Tibial nerve (tissue), 4 donors: ENCODE results near the gene PDE6G. TPM values are rescaled to one million over a fixed set of nuclear protein-coding genes. Genes with fewer than 3 reads are reported as not detected.

Experiments used
- DNase-seq, 2 donors: peaks; one replicate each; pipeline ENCODE4 v3.0.0-alpha.2; 2019; ENCODE audit warnings: low spot score in 2 of 2
- H3K27ac ChIP-seq, 4 donors: fragments of 200-600 bp; sonication (generic) in 3 of 4; one replicate each; pipeline ENCODE4 v1.5.1; 2017 to 2019; ENCODE audit warnings: mild to moderate bottlenecking in 1 of 4
- H3K27me3 ChIP-seq, 2 donors: fragments of 200-600 bp; sonication (generic) in 1 of 2; one replicate each; pipeline versions ENCODE4 v1.5.1 to v1.6.0; 2017 to 2019
- H3K36me3 ChIP-seq, 3 donors: fragments of 200-600 bp; sonication (generic); one replicate each; pipeline ENCODE4 v1.5.1; 2018 to 2019
- H3K4me1 ChIP-seq, 4 donors: fragments of 200-600 bp; sonication (generic) in 3 of 4; one replicate each; pipeline ENCODE4 v1.5.1; 2017 to 2019
- H3K4me3 ChIP-seq, 4 donors: fragments of 200-600 bp; sonication (generic) in 3 of 4; one replicate each; pipeline ENCODE4 v1.5.1; 2017 to 2019; ENCODE audit warnings: mild to moderate bottlenecking in 1 of 4, moderate library complexity in 1 of 4
- H3K9me3 ChIP-seq, 4 donors: fragments of 200-600 bp; sonication (generic) in 3 of 4; one replicate each; pipeline ENCODE4 v1.5.1; 2017 to 2019
- CTCF ChIP-seq, 5 experiments: fragments of 200-600 bp in 3 of 5; fragments of 450-650 bp in 2 of 5; sonication (generic) in 3 of 5; IDR thresholded peaks; one replicate each; pipeline ENCODE4 v1.5.1; 2016 to 2019; ENCODE audit warnings: antibody characterized with exemption in 5 of 5, mild to moderate bottlenecking in 3 of 5, moderate library complexity in 2 of 5
- EP300 ChIP-seq, 2 donors: sonication (generic); formaldehyde crosslinking; IDR thresholded peaks; one replicate each; pipeline ENCODE4 v1.6.1; 2017; ENCODE audit warnings: antibody characterized with exemption in 2 of 2, mild to moderate bottlenecking in 1 of 2
- POLR2A ChIP-seq, 2 donors: fragments of 450-650 bp; IDR thresholded peaks; one replicate each; pipeline ENCODE4 v1.6.1; 2017; ENCODE audit warnings: antibody characterized with exemption in 2 of 2, mild to moderate bottlenecking in 2 of 2, moderate library complexity in 2 of 2
- WGBS, 2 donors: methylation state at CpG; one replicate each; pipeline ENCODE4 v1.1.5; 2018; 5-methylcytosine and 5-hydroxymethylcytosine counted together
- total RNA-seq, 4 donors: library from RNA; depleted of rRNA; stranded (reverse); fragments of >200 nt; gene quantifications; one replicate each; pipeline ENCODE4 v1.1.0, GENCODE V29; 2016

PDE6G gene
- total RNA-seq, 4 donors from 2014 or later = not detected

- Histone ChIP-seq H3K4me3 (no peak overlapping the region), H3K27ac (no peak overlapping the region), H3K36me3 (peaks cover 10 to 99% (median 33%) of the 10 kb centered on the region in 3 donors), H3K4me1 (peaks cover 0 to 5% (median 1%) of the 10 kb centered on the region in 4 donors), H3K27me3 (no peaks in the 10 kb centered on the region), H3K9me3 (no peaks in the 10 kb centered on the region)
- DNase-seq = no peak
- no peak for TF ChIP-seq POLR2A (IDR thresholded peaks at IDR 0.05)
- no peak for TF ChIP-seq CTCF (IDR thresholded peaks at IDR 0.05)
- TF ChIP-seq EP300 (IDR thresholded peaks at IDR 0.05) = no peak
- WGBS, 2 donors = 88 to 90% methylated on average over 15 to 18 of the region's 22 CpGs
Measured at GRCh38 chr17:81695801-81696200, 39.5 kb upstream of the PDE6G start.

- Histone ChIP-seq H3K4me1 (no peaks in the 10 kb centered on the region), H3K27ac (no peak overlapping the region), H3K27me3 (no peaks in the 10 kb centered on the region), H3K9me3 (no peaks in the 10 kb centered on the region), H3K36me3 (peaks cover 10 to 99% (median 33%) of the 10 kb centered on the region in 3 donors), H3K4me3 (no peak overlapping the region)
- TF ChIP-seq CTCF (IDR thresholded peaks at IDR 0.05) = no peak
- TF ChIP-seq EP300 (IDR thresholded peaks at IDR 0.05) = no peak
- TF ChIP-seq POLR2A (IDR thresholded peaks at IDR 0.05) = no peak
- DNase-seq = no peak
- WGBS, 2 donors = 60 to 85% methylated on average over 4 of the region's 6 CpGs
Measured at GRCh38 chr17:81695211-81695610, 38.9 kb upstream of the PDE6G start.

- Histone ChIP-seq H3K4me1 (no peaks in the 10 kb centered on the region), H3K4me3 (no peak overlapping the region), H3K36me3 (peaks cover 10 to 100% (median 33%) of the 10 kb centered on the region in 3 donors), H3K27ac (no peak overlapping the region), H3K9me3 (no peaks in the 10 kb centered on the region), H3K27me3 (no peaks in the 10 kb centered on the region)
- 93% methylated on average over 18 to 19 of the region's 19 CpGs for WGBS, 2 donors
- TF ChIP-seq EP300 (IDR thresholded peaks at IDR 0.05) = no peak
- TF ChIP-seq CTCF (IDR thresholded peaks at IDR 0.05) = no peak
- TF ChIP-seq POLR2A (IDR thresholded peaks at IDR 0.05) = no peak
- DNase-seq = no peak
Measured at GRCh38 chr17:81694810-81695209, 38.5 kb upstream of the PDE6G start.

- H3K9me3 ChIP-seq = no peaks in the 10 kb centered on the region
- 86 to 93% methylated on average over 11 to 35 of the region's 35 CpGs for WGBS, 2 donors
- H3K4me3 ChIP-seq = no peak overlapping the region
- no peak overlapping the region for H3K27ac ChIP-seq
- DNase-seq = no peak
- H3K4me1 ChIP-seq = no peaks in the 10 kb centered on the region
- H3K36me3 ChIP-seq = peaks cover 10 to 100% (median 39%) of the 10 kb centered on the region in 3 donors
- no peaks in the 10 kb centered on the region for H3K27me3 ChIP-seq
- TF ChIP-seq EP300 (IDR thresholded peaks at IDR 0.05) (no peak), POLR2A (IDR thresholded peaks at IDR 0.05) (no peak), CTCF (IDR thresholded peaks at IDR 0.05) (no peak)
Measured at GRCh38 chr17:81693509-81694210, 37.3 kb upstream of the PDE6G start.

- Histone ChIP-seq H3K4me1 (peaks cover 0 to under 1% (median 0%) of the 10 kb centered on the region in 4 donors), H3K27me3 (no peaks in the 10 kb centered on the region), H3K9me3 (no peaks in the 10 kb centered on the region), H3K4me3 (no peak overlapping the region), H3K36me3 (peaks cover 10 to 100% (median 53%) of the 10 kb centered on the region in 3 donors), H3K27ac (no peak overlapping the region)
- no peak for TF ChIP-seq CTCF (IDR thresholded peaks at IDR 0.05)
- no peak for TF ChIP-seq EP300 (IDR thresholded peaks at IDR 0.05)
- no peak for TF ChIP-seq POLR2A (IDR thresholded peaks at IDR 0.05)
- 94 to 95% methylated on average over 20 of the region's 20 CpGs for WGBS, 2 donors
- DNase-seq = no peak
Measured at GRCh38 chr17:81691608-81692007, 35.3 kb upstream of the PDE6G start.
